COLO829 (cell line): Measurements from ENCODE around the gene ZSWIM1.

Experiments
- DNase-seq: peaks from one replicate; pipeline ENCODE4 v3.0.0; 2012; ENCODE audit warnings: low spot score

ZSWIM1 gene

GRCh38 chr20:45880988-45881788, at the start of gene ZSWIM1:
ZSWIM1 (plus strand) TSS chr20:45881227; CDS start chr20:45882593, 1,366 bp downstream.
- DNase-seq = peak; percentile 98

- DNase-seq = no peak
Observed at GRCh38 chr20:45832619-45833018, 48.4 kb upstream of the ZSWIM1 start.

DNA sequence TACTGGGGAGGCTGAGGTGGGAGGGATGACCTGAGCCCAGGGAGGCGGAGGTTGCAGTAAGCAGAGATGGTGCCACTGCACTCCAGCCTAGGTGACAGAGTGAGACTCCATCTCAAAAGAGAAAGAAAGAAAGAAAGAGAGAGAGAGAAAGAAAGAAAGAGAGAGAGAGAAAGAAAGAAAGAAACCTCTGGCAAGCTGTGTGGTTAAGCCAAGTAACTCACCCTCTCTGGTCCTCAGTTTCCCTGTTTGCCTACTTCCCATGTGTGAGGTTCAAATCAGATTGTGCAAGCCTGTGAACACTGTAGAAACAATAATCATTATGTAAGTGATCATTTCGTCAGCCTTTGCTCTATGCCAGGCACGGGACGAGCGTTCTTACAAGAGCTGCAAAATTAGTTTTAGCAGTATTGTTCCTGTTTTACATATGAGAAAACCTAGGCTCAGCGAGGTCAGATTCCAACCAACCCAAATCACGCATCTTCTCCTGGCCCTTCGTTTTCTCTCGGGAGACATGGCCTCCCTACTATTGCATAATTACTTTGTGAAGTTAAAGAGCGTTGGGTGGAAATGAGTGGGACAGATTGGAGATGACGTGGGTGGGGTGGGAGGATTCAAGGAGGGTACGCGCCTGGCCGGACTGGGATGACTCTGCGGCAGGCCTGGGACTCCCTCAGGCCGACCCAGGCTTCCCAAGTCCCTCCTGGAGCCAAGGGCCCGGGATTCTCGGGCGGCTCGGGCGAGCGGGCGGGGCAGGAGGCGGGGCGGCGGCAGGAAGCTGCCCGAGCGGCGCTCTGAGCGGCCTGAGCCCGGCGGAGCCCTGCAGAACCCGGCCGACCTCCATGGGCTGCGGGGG, 47.8 kb upstream of the ZSWIM1 start, which contains the start of gene SNX21:
SNX21 (plus strand) TSS at position 770 of the 853 bp plus-strand sequence. CDS start 121 bp downstream, outside the sequence.
- peak; percentile 76 for DNase-seq

GRCh38 chr20:45833883-45834796, 46.9 kb upstream of the ZSWIM1 start:
- peak; percentile 69 for DNase-seq

DNA sequence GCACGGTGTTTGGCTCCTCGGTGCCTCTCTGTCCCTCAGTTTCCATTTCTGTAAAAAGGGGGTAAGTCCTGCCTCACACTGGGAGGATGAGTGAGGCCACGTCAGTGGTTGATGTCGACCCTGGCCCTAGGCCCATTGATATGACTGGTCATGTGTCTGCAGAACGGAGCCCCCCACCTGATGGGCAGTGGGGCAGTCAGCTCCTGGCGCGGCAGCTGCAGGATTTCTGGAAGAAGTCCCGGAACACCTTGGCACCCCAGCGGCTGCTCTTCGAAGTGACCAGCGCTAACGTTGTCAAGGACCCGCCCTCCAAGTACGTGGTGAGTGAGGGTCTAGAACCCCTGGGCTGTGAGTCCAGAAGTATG, 46.2 kb upstream of the ZSWIM1 start:
- DNase-seq = no peak

GRCh38 chr20:45835329-45835765, 45.7 kb upstream of the ZSWIM1 start:
- DNase-seq = no peak

DNA sequence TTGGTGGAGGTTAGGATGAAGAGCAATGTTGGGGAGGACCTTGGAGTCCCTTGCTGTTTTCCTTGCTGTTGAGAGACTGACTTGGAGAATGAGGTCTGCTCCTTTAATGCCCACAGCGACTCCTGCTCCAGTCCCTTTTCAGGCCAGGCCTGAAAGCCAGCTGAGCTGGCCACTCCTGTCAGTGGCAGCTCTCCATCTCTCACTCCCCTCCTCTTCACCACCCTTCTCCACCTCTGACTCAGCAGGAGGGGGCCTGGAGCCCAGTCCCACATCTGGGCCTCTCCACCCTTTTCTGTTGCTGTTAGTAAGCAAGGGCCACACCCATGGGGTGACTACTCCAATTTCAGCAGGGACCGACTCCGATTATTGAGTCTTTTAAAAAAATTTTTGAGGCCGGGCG, 45.2 kb upstream of the ZSWIM1 start:
- no peak for DNase-seq

DNA sequence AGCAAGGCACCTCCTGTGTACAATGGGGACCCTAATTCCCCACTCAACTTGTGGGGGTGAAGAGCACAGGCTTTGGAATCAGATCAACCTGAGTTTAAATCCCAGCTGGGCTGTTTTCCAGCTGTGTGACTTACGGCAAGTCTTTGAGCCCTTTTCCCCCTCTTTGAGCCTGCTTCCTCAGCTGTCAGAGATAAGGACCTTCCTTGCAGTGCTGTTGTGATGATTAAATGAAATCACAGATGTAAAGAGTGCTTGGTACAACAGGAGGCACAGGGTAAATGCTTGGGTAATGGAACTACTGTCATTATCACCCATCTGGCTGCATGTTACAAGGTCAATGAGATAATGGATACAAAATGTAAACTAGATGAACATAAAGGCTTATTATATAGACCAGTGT, 44.2 kb upstream of the ZSWIM1 start:
- DNase-seq = no peak

GRCh38 chr20:45840700-45841198, 40.3 kb upstream of the ZSWIM1 start:
- DNase-seq = no peak

DNA sequence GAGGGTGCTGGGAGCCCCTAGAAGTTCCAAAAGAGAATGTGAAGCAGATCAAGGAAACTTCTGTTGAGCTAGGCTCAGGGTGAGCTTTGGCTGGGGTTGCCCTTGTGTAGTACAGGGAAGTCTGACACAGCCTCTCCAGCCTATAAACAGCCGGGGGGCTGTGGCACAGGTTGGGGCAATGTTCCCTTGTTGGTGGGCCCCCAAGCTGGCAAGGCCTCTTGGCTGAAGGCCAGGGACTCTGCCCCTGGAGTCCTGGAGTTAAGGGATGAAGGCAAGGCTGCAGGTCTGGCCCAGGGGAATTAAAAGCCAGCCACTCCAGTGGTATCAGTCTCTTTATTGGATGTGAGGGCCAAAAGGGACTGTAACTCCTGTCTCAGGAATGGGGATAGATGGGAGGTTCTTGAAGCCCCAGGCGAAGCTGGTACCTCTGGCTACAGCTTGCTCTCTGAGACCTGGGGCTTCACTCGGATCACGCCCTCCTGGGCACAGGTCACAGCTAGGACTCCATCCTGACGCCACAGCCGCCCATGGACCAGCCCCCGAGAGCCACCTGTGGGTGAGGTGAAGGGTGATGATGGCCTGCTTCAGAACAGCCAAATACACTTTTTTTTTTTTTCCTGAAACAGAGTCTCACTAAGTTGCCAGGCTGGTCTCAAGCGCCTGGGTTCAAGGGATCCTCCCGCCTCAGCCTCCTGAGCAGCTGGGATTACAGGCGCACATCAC, 39.5 kb upstream of the ZSWIM1 start:
- no peak for DNase-seq

DNA sequence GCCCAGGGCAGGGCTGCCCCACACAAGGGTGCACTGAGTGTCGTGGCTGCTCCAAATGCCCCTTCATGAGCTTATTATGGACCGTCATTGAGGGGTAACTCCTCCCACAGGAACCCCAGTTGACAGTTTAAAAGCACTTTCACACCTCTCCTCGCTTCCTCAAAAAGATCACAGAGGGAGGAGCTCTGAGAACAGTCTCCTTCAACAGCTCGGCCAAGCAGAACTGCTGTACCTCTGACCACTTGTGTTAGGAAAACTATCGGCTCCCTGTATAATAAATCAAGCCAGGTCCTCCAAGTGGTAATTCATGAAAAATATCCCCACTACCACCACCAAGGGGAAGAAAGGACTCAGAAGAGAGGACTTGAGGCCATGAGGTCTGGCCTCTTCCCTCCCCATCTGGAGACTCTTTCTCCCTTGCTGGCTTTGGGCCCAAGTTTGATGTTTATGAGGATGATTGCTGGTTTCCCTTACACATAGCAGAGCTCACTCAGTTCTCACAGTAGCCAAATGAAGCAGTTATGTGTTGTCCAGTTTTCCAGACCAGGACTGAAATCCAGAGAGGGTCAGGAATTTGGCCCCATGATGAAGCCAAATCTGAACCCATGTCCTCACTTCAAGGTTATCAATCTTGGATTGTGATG, 38.7 kb upstream of the ZSWIM1 start:
- no peak for DNase-seq

GRCh38 chr20:45843506-45843905, 37.5 kb upstream of the ZSWIM1 start:
- no peak for DNase-seq

- no peak for DNase-seq
Observed at GRCh38 chr20:45845452-45845851, 35.6 kb upstream of the ZSWIM1 start.

- no peak for DNase-seq
Observed at GRCh38 chr20:45848421-45848820, 32.6 kb upstream of the ZSWIM1 start.

- no peak for DNase-seq
Observed at GRCh38 chr20:45848969-45849582, 32.0 kb upstream of the ZSWIM1 start.

DNA sequence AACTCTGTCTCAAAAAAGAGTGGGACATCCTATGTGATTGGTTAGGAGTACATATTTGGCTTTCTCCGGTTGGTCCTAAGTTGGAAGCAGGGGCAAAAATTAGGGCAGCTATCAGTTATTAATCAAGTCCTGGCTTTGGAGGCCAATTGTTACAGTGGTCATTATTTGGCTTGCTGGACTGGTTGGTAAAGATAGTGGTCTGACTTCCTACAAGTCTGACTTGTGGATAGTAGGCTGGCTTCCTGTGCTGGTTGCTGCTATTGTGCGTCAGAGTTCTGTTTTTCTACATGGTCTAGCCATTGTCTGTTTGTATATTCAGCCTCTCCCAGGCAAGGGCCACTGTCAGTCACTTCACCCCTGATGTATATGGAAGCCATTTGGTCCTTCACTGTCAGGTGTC, 30.8 kb upstream of the ZSWIM1 start:
- DNase-seq = no peak

GRCh38 chr20:45850926-45851325, 30.1 kb upstream of the ZSWIM1 start:
- no peak for DNase-seq

DNA sequence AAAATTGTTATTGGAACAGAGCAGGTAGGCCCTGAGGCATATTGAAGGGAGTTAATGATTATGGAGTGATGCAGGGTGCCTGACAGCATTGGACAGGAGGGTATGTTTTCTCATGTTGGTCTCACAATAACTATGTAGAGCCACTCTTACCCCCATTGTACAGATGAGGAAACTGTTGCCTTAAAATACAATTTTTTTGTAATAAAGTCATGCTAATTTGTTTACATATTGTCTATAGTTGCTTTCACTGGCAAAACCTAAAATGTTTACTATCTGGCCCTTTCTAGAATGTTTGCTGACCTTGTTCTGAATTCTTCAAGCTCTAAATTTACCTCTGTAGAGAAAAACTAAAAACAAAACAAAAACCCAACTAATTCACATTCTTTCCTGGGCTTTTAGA, 29.5 kb upstream of the ZSWIM1 start:
- no peak for DNase-seq

- no peak for DNase-seq
Observed at GRCh38 chr20:45852326-45852725, 28.7 kb upstream of the ZSWIM1 start.

DNA sequence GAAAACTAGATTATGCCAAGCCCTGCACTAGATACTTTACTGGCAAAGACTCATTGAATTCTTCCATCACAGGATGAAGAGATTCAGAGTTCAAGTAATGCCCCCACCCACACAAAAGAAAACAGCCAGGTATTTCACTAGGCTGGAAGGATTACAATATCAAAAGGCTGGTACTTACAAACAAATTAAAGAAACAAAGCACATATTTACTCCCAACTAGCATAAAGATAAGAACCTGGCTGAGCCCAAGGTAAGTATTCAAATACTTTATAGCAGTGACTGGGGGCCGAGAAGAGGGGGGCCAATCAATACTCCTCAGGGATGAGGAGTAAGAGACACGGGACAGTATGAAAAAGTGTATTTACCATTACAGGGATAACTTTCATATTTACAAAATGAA, 27.5 kb upstream of the ZSWIM1 start:
- no peak for DNase-seq
